ENCODE measurements around the gene PITPNC1.
A peak's percentile ranks its signal among the peaks of the same experiment; 100 is the strongest.
"Not testable (repeated sequence)": the region's sequence is repeated elsewhere in the genome, so short reads cannot be mapped to it uniquely, and the experiment has no call there.

PITPNC1 gene

GRCh38 chr17:67422296-67422695, 45.2 kb downstream of the PITPNC1 start:
- H3K4me3 ChIP-seq: not testable (repeated sequence)
- H3K27ac ChIP-seq: peak overlapping the region in 15 of 21 experiments; percentile 23 to 80 (median 57)

- Histone ChIP-seq H3K27ac (peak overlapping the region in 11 of 21 experiments; percentile 23 to 80 (median 67)), H3K4me3 (no peak overlapping the region)
Observed at GRCh38 chr17:67422897-67423296, 45.8 kb downstream of the PITPNC1 start.

GRCh38 chr17:67425571-67426160, 48.6 kb downstream of the PITPNC1 start:
- Histone ChIP-seq H3K4me3 (no peak overlapping the region), H3K27ac (no peak overlapping the region)

DNA sequence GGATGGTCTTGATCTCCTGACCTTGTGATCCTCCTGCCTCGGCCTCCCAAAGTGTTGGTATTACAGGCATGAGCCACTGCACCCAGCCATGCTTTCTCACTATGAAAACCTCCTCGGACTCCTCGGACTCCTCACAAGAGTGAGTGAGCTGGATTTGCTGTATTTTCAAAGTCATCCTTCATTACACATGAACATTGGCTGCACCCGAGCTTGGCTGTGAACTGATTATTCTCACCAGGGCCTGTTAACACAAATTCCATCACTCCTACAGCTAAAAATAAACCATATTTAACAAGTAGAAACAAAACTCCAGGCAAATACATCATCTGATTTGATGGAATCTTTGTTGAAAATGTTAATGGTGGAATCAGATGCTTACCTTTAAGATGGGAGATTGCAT, 50.3 kb downstream of the PITPNC1 start:
- no peak overlapping the region for H3K27ac ChIP-seq
- H3K4me3 ChIP-seq: no peak overlapping the region

DNA sequence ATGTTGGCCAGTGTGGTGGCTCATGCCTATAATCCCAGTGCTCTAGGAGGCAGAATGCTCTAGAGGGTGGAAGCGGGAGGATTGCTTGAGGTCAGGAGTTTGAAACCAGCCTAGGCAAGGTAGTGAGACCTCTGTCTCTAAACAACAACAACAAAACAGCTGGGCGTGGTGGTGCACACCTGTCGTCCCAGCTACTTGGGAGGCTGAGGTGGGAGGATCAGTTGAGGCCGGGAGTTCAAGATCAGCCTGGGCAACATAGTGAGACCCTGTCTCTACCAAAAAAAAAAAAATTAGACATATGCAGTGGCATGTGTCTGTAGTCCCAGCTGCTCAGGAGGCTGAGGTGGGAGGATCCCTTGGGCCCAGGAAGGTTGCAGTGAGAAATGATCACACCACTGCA, 53.4 kb downstream of the PITPNC1 start:
- not testable (repeated sequence) for H3K4me3 ChIP-seq
- peak overlapping the region in 1 of 21 experiments; percentile 10 for H3K27ac ChIP-seq

GRCh38 chr17:67431249-67432015, 54.4 kb downstream of the PITPNC1 start:
- Histone ChIP-seq H3K4me3 (no peak overlapping the region), H3K27ac (peak overlapping the region in 11 of 21 experiments; percentile 1 to 69 (median 34))

GRCh38 chr17:67433248-67433924, 56.3 kb downstream of the PITPNC1 start:
- Histone ChIP-seq H3K27ac (peak overlapping the region in 10 of 21 experiments; percentile 19 to 79 (median 52)), H3K4me3 (no peak overlapping the region)

- Histone ChIP-seq H3K4me3 (no peak overlapping the region), H3K27ac (peak overlapping the region in 13 of 21 experiments; percentile 19 to 79 (median 48))
Observed at GRCh38 chr17:67434061-67434525, 57.0 kb downstream of the PITPNC1 start.

- Histone ChIP-seq H3K27ac (peak overlapping the region in 7 of 21 experiments; percentile 30 to 79 (median 62)), H3K4me3 (no peak overlapping the region)
Observed at GRCh38 chr17:67435122-67435521, 58.0 kb downstream of the PITPNC1 start.

DNA sequence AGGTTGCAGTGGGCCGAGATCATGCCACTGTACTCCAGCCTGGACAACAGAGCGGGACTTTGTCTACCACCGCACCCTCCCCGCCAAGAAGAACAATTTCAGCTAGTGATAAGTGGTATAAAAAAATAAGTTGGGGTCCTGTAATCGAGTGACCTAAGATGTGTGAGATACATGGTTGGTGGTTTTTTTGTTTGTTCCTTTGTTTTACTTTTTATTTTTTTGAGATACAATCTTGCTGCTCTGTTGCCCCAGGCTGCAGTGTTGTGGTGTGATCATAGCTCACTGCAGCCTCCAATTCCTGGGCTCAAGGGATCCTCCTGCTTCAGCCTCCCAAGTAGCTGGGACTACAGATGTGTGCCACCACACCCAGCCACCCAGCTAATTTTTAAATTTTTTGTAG, 58.7 kb downstream of the PITPNC1 start:
- H3K4me3 ChIP-seq: no peak overlapping the region
- peak overlapping the region in 5 of 21 experiments; percentile 30 to 66 (median 55) for H3K27ac ChIP-seq

GRCh38 chr17:67436233-67436632, 59.2 kb downstream of the PITPNC1 start:
- H3K27ac ChIP-seq: peak overlapping the region in 6 of 21 experiments; percentile 30 to 66 (median 44)
- H3K4me3 ChIP-seq: no peak overlapping the region

GRCh38 chr17:67438667-67439066, 61.6 kb downstream of the PITPNC1 start:
- peak overlapping the region in 2 of 21 experiments; percentile 19 to 32 for H3K27ac ChIP-seq
- no peak overlapping the region for H3K4me3 ChIP-seq

- Histone ChIP-seq H3K27ac (peak overlapping the region in 3 of 21 experiments; percentile 32 to 95 (median 85)), H3K4me3 (no peak overlapping the region)
Observed at GRCh38 chr17:67439269-67439668, 62.2 kb downstream of the PITPNC1 start.

DNA sequence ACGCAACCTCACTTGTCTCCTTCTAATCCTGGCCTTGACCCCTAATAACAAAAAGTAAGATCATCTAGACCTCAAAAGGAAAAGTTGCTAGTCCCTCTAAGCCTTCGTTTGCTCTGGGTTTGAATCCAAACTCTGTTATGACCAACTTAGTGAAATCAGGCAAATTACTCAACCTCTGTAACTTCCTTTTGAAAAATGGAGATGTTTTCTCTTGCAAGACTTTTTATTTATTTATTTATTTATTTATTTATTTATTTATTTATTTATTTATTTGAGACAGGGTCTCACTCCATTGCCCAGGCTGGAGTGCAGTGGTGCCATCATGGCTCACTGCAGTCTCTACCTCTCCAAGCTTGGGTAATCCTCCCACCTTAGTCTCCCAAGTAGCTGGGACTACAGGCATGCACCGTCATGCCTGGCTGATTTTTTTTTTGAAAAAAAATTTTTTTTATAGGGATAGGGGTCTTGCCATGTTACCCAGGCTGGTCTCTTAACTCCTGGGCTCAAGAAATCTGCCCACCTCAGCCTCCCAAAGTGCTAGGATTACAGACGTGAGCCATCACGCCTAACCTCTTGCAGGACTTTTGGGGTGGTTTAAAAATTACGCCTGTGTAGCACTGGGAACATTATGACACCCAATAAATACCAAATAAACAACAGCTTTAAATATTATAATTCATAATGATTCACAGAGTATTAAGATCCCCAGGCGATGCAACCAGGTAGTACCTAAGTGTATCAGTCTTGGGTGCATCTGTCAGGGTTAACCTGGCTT, 63.4 kb downstream of the PITPNC1 start:
- no peak overlapping the region for H3K4me3 ChIP-seq
- H3K27ac ChIP-seq: peak overlapping the region in 15 of 21 experiments; percentile 33 to 95 (median 70)

GRCh38 chr17:67441052-67441895, 64.2 kb downstream of the PITPNC1 start:
- H3K4me3 ChIP-seq: peak overlapping the region in 1 of 7 experiments; percentile 10
- H3K27ac ChIP-seq: peak overlapping the region in 19 of 21 experiments; percentile 14 to 95 (median 73)

DNA sequence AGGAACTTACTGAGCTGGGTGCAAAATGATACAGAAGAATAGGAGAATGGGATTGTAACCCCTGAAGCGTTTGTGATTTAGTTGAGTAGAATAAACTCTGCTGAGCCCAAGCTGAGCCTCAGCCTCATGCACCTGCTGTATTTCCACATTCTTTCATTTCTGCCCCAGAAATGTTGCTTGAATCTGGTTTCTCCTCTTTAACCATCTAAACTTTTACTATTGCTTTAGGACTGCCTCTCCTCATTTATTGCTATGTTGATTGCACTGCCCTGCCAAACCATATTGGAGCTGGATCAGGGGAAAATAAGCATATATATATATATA, 64.8 kb downstream of the PITPNC1 start:
- Histone ChIP-seq H3K27ac (peak overlapping the region in 19 of 21 experiments; percentile 14 to 95 (median 73)), H3K4me3 (peak overlapping the region in 1 of 7 experiments; percentile 10)

GRCh38 chr17:67442787-67443624, 65.9 kb downstream of the PITPNC1 start:
- Histone ChIP-seq H3K4me3 (no peak overlapping the region), H3K27ac (peak overlapping the region in 11 of 21 experiments; percentile 0 to 95 (median 31))
